Activated CD4-positive, alpha-beta memory T cell treated with anti-CD3 and anti-CD28 coated beads, Interleukin-2, amount 10 ng/mL, durations not matched to agents 7 days and 5 days (primary cell): ENCODE measurements around the gene IGFBP6. TPM values are rescaled to one million over a fixed set of nuclear protein-coding genes. Genes with fewer than 3 reads are reported as not detected.
"Not testable (repeated sequence)": the region's sequence is repeated elsewhere in the genome, so short reads cannot be mapped to it uniquely, and the experiment has no call there.

Experiments used
- CTCF ChIA-PET: fragments of 350-600 bp; sonication (Branson Sonifier 250); formaldehyde crosslinking; loops from one replicate; lab custom pipeline; 2021; ENCODE audit warnings: antibody characterized with exemption, inconsistent platforms; lab: Charles Lee
- POLR2A ChIA-PET: fragments of 350-600 bp; sonication (Branson Sonifier 250); formaldehyde crosslinking; loops from one replicate; lab custom pipeline; 2021; ENCODE audit warnings: antibody characterized with exemption; lab: Charles Lee
- DNase-seq: peaks from one replicate; pipeline ENCODE4 v3.0.0-alpha.2; 2020
- H3K27ac Mint-ChIP-seq: one replicate; pipeline ENCODE4 v1.8.0; 2021; ENCODE audit warnings: mild to moderate bottlenecking, mixed read lengths
- H3K27me3 Mint-ChIP-seq: one replicate; pipeline ENCODE4 v1.8.0; 2021; ENCODE audit warnings: mixed read lengths
- H3K36me3 Mint-ChIP-seq: one replicate; pipeline ENCODE4 v1.8.0; 2021; ENCODE audit warnings: low read depth, mixed read lengths
- H3K4me1 Mint-ChIP-seq: one replicate; pipeline ENCODE4 v1.8.0; 2021; ENCODE audit warnings: mixed read lengths
- H3K4me3 Mint-ChIP-seq: one replicate; pipeline ENCODE4 v1.8.0; 2021; ENCODE audit warnings: mild to moderate bottlenecking, mixed read lengths
- H3K9me3 Mint-ChIP-seq: one replicate; pipeline ENCODE4 v1.8.0; 2021; ENCODE audit warnings: mixed read lengths
- total RNA-seq, 2 experiments: library from RNA; stranded (reverse); gene quantifications; one replicate each; pipeline ENCODE4 v1.2.3, GENCODE V29; 2021

The IGFBP6 gene
- total RNA-seq, 2 experiments from 2014 or later = 0.38 to 1.2 TPM

DNA sequence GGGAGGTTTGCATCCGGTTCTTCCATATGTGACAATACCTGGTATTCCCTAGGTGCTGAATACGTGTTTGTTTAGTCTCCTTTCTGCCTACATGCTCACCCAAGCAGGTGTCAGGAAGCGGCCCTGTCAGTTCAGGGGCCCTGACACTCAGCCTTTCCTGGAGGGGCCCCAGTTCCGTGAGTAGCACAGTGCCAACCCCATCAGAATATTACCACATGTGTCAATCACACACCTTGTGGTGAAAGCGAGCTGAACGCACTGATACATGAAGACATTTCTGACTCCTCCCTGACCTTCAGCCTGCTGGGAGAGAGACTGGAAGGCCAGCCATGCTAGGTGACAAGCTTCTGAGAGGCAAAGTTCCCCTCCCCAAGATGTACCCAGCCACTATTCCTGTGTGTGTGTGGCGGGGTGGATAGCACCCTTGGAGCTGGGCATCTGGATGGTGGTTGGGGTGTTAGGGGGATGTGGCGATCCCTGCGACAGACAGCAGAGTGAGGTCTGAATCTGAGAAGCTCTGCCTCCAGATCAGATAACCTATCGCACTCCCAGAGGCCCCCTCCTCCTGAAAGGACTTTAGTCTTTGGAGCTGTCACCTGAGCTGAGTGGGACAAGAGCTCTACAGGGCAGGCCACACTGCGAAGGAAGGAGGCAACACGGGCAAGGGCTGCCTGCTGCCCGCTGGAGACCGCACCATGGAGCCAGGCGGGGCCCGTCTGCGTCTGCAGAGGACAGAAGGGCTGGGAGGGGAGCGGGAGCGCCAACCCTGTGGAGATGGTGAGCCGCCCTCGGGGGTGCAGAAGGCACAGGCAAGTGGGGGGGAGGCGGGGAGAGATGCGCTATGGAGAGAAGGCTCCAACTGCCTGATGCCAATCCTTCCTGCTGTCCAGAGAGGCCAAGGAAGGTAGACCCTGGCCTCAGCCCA lies 5.7 kb downstream of the IGFBP6 start, which contains the start of gene SOAT2:
SOAT2 (plus strand) TSS at position 604 of the 925 bp plus-strand sequence; CDS start at position 696, 92 bp downstream.
- peak within 1 kb of the TSS; percentile 8 for H3K4me3 Mint-ChIP-seq
- peak; percentile 64 for DNase-seq
- H3K36me3 Mint-ChIP-seq = no peaks in the 10 kb centered on the region
- ChIA-PET CTCF (interaction anchor here (0.7 to 10.6 kb wide), 20 partner anchors 10 to 318 kb away, joined by 3 to 236 read pairs (median 4); partner anchors contain the start of genes AAAS, PFDN5 and SPRYD3), POLR2A (interaction anchor here (0.8 to 3.1 kb wide), 18 partner anchors 8 to 276 kb away, joined by 3 to 27 read pairs (median 3); partner anchors contain the start of genes EIF4B and SPRYD3)
- H3K4me1 Mint-ChIP-seq = peaks cover 57% of the 10 kb centered on the region
- no peaks in the 10 kb centered on the region for H3K27me3 Mint-ChIP-seq
- no peaks in the 10 kb centered on the region for H3K9me3 Mint-ChIP-seq
- peak within 1 kb of the TSS; percentile 69 for H3K27ac Mint-ChIP-seq

DNA sequence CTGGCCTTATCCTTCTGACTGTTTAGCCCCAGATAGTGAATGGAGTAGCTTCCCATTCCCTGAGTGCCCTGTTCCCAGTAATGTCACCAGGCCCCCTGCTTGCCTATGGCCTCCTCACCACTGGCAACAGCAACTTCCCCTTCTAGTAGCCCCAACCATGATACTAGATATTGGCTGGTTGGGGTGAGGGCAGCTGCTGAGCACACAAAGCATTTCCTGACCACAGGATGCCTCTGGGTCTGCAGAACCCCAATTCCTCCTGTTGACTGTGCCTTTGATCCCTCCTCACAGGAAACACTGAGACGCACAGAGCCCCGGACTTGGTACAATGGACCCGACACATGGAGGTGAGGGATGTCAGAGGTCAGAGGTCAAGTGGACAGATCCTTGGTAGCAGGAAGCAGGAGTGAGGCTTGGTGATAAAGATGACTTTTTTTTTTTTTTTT lies 6.4 kb downstream of the IGFBP6 start:
- Mint-ChIP-seq H3K27me3 (no peaks in the 10 kb centered on the region), H3K36me3 (no peaks in the 10 kb centered on the region), H3K4me3 (no peak overlapping the region), H3K27ac (peak overlapping the region; percentile 61), H3K9me3 (no peaks in the 10 kb centered on the region), H3K4me1 (peaks cover 50% of the 10 kb centered on the region)
- DNase-seq = peak; percentile 54
- ChIA-PET POLR2A (interaction anchor here (0.8 to 3.1 kb wide), 10 partner anchors 10 to 116 kb away, joined by 3 to 27 read pairs (median 4); partner anchors contain the start of genes EIF4B and SPRYD3), CTCF (interaction anchor here (0.7 to 10.6 kb wide), 12 partner anchors 11 to 1772 kb away, joined by 3 to 236 read pairs (median 6); partner anchors contain the start of genes AAAS and SPRYD3)

DNA sequence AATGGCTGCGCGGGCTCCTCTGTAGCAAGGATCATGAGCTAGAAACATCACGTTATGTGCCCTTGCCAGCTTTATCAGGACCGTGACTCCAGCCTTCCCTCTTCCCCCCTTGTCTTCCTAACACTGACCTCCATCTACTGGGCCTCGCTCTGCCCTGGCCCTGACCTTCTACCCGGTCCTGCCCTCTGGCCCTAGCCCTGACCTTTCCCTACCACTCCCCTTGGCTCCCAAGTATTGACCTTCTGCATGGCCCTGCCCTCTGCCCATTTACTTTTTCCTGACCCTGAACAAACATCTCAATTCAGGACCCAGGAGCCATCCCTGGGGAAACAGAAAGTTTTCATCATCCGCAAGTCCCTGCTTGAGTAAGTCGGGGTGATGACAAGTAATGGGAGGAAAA lies 7.8 kb downstream of the IGFBP6 start:
- peaks cover 43% of the 10 kb centered on the region for H3K4me1 Mint-ChIP-seq
- no peak overlapping the region for H3K4me3 Mint-ChIP-seq
- CTCF ChIA-PET = interaction anchor here (0.7 to 10.6 kb wide), 3 partner anchors 10 to 572 kb away, joined by 3 to 236 read pairs (median 3); no protein-coding TSS in a partner anchor
- no peak for DNase-seq
- POLR2A ChIA-PET = no interaction called here
- no peak overlapping the region for H3K27ac Mint-ChIP-seq
- no peaks in the 10 kb centered on the region for H3K27me3 Mint-ChIP-seq
- no peaks in the 10 kb centered on the region for H3K36me3 Mint-ChIP-seq
- H3K9me3 Mint-ChIP-seq = no peaks in the 10 kb centered on the region

DNA sequence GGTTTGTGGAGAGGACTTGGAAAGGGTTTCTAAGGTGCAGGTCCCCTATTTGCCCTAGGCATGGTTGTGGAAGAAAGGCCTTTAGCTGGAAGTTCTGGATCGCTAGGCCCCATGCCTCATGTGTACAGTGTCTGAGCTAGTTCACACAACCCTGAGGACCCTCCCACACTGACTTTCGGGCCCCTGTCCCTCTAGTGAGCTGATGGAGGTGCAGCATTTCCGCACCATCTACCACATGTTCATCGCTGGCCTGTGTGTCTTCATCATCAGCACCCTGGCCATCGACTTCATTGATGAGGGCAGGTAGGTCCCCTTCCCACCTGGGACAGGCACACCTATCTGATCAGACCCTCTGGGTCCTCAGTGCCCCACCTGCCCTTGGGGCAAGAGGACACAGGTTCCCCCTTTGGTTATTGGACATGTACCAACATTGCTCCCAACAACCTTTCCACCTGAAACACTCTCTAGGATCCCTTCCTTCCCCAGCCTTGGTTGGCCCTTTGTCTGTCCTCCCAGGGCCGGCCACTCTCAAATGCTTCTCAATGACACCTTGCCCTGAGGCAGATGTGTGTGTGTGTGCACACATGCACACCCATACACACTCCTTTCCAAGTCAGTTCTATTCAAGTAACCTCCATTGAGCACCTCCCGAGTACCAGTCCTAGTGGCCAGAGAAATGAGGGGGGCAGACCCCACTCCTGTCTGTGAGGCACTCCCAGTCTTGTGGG lies 8.4 kb downstream of the IGFBP6 start:
- DNase-seq = no peak
- no peak overlapping the region for H3K27ac Mint-ChIP-seq
- no peaks in the 10 kb centered on the region for H3K27me3 Mint-ChIP-seq
- POLR2A ChIA-PET = no interaction called here
- CTCF ChIA-PET = no interaction called here
- H3K36me3 Mint-ChIP-seq = no peaks in the 10 kb centered on the region
- H3K4me3 Mint-ChIP-seq = no peak overlapping the region
- peaks cover 38% of the 10 kb centered on the region for H3K4me1 Mint-ChIP-seq
- no peaks in the 10 kb centered on the region for H3K9me3 Mint-ChIP-seq

DNA sequence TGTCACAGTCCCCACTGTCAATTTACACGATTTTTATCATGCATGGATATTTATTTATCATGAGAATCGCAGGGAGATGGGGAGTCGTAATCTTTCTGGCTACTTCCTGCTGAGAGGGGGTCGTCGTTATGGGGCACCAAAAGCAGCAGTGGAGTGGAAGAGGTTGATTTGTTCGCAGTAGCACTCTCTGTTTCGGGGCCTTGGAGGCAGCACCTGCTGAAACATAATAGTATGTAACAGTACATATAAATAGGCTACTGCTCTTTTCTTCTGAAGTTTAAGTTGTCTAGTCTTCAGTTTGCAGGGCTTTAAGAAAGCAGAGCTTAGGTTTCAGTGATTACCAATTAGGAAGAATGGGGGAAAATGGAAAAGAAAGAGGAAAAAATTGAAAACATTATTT lies 9.7 kb downstream of the IGFBP6 start:
- Mint-ChIP-seq H3K9me3 (no peaks in the 10 kb centered on the region), H3K27me3 (no peaks in the 10 kb centered on the region), H3K4me3 (no peak overlapping the region), H3K36me3 (no peaks in the 10 kb centered on the region), H3K4me1 (peaks cover 31% of the 10 kb centered on the region), H3K27ac (no peak overlapping the region)
- CTCF ChIA-PET = no interaction called here
- no peak for DNase-seq
- POLR2A ChIA-PET = no interaction called here

DNA sequence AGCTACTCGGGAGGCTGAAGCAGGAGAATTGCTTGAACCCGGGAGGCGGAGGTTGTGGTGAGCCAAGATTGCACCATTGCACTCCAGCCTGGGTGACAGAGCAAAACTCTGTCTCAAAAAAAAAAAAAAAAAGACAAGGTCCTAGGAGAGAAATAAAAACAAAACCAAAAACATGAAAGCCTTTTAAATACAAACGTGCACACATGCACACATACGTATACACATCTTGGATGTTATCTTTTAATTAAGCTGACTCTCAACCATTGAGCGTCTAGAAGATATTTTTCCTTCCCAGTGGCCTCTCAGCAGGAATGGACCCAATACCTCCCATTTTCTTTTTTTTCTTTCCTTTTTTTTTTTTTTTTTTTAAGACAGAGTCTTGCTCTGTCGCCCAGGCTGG lies 15.0 kb downstream of the IGFBP6 start:
- DNase-seq, H3K27ac Mint-ChIP-seq, H3K36me3 Mint-ChIP-seq, H3K4me3 Mint-ChIP-seq, H3K4me1 Mint-ChIP-seq, H3K9me3 Mint-ChIP-seq, H3K27me3 Mint-ChIP-seq: not testable (repeated sequence)
- POLR2A ChIA-PET = interaction anchor here (0.6 kb wide), 1 partner anchor 545 kb away, joined by 3 read pairs; no protein-coding TSS in a partner anchor
- CTCF ChIA-PET = interaction anchor here (1.2 kb wide), 1 partner anchor 156 kb away, joined by 6 read pairs; the partner anchor contains the start of gene ESPL1

DNA sequence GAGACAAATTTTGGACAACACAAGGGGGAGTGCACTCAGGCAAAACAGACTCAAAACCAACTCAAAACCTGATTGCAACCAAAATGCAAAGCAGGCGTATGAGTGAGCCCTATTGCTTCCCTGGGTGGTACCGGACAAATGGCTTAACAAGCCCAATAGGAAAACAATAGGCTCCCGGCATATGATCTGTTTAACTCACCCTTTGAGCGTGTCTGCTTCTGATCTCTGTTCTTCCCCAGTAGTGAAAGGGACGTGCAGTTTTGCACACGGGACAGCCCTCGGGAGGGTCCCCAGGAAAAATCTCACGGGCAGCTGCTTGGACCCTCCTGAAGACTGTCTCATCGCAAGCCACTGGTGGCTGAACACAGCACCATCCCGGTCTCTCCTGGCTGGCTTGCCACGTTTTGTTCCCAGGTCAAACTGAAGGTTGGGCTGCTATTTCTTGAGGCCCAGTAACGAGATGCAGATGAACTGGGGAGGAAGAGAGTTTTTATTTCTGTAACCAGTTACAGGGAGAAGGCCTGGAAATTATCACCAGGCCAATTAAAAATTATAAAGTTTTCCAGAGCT lies 15.8 kb downstream of the IGFBP6 start:
- H3K4me1 Mint-ChIP-seq = no peaks in the 10 kb centered on the region
- ChIA-PET POLR2A (no interaction called here), CTCF (interaction anchor here (1.2 kb wide), 1 partner anchor 155 kb away, joined by 6 read pairs; the partner anchor contains the start of gene ESPL1)
- no peak overlapping the region for H3K4me3 Mint-ChIP-seq
- H3K27ac Mint-ChIP-seq = no peak overlapping the region
- no peaks in the 10 kb centered on the region for H3K27me3 Mint-ChIP-seq
- no peaks in the 10 kb centered on the region for H3K9me3 Mint-ChIP-seq
- no peak for DNase-seq
- no peaks in the 10 kb centered on the region for H3K36me3 Mint-ChIP-seq

DNA sequence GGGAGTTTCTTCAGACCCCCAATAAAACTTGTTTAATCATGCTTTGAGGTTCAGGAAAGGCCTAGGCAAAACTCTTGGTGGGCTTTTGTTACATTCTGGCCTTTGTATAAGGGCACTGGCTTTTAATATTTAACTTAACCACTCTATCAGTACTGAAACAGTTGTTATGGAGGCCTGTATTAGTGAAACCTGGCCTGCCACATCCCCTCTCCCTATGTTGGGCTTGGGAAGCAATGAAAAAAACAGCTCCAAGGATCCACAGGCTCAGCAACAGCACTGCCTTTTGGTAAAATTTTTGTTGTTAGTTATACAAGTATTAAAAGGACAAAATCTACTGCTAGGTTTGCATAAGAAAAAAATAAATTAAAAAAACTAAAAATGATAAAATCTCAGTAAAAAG lies 16.5 kb downstream of the IGFBP6 start:
- H3K36me3 Mint-ChIP-seq = no peaks in the 10 kb centered on the region
- POLR2A ChIA-PET = no interaction called here
- H3K4me3 Mint-ChIP-seq = no peak overlapping the region
- no peak overlapping the region for H3K27ac Mint-ChIP-seq
- no peaks in the 10 kb centered on the region for H3K9me3 Mint-ChIP-seq
- H3K4me1 Mint-ChIP-seq = no peaks in the 10 kb centered on the region
- no peak for DNase-seq
- CTCF ChIA-PET = no interaction called here
- H3K27me3 Mint-ChIP-seq = no peaks in the 10 kb centered on the region

DNA sequence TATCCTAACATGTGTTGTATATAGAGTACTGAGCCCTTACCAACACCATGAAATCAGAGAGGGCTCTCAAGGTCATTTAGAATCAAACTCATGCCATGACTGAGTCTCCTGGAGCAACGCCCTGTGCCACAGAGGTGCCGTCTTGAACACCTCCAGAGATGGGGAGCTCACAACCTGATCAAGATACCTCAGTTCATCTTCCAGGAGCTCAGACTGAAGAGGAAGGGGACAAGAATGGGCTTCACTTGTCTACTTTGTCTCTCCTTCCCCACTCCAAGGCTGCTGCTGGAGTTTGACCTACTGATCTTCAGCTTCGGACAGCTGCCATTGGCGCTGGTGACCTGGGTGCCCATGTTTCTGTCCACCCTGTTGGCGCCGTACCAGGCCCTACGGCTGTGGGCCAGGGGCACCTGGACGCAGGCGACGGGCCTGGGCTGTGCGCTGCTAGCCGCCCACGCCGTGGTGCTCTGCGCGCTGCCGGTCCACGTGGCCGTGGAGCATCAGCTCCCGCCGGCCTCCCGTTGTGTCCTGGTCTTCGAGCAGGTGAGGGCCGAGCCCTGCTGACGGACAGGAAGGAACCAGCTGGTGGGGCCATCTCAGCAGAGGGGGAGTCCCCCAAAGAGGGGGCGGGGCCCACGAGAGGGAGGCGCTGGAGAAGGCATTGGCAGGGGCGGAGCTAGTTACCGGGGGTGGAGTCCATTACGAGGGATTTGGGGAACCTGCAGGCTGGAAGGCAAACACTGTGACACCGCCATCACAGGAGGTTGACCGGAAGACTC lies 17.8 kb downstream of the IGFBP6 start:
- Mint-ChIP-seq H3K27me3 (no peaks in the 10 kb centered on the region), H3K36me3 (no peaks in the 10 kb centered on the region), H3K4me1 (no peaks in the 10 kb centered on the region), H3K4me3 (no peak overlapping the region), H3K9me3 (no peaks in the 10 kb centered on the region), H3K27ac (no peak overlapping the region)
- POLR2A ChIA-PET = no interaction called here
- no peak for DNase-seq
- CTCF ChIA-PET = interaction anchor here (0.6 to 1.2 kb wide), 2 partner anchors 10 to 16 kb away, joined by 3 to 4 read pairs; no protein-coding TSS in a partner anchor

DNA sequence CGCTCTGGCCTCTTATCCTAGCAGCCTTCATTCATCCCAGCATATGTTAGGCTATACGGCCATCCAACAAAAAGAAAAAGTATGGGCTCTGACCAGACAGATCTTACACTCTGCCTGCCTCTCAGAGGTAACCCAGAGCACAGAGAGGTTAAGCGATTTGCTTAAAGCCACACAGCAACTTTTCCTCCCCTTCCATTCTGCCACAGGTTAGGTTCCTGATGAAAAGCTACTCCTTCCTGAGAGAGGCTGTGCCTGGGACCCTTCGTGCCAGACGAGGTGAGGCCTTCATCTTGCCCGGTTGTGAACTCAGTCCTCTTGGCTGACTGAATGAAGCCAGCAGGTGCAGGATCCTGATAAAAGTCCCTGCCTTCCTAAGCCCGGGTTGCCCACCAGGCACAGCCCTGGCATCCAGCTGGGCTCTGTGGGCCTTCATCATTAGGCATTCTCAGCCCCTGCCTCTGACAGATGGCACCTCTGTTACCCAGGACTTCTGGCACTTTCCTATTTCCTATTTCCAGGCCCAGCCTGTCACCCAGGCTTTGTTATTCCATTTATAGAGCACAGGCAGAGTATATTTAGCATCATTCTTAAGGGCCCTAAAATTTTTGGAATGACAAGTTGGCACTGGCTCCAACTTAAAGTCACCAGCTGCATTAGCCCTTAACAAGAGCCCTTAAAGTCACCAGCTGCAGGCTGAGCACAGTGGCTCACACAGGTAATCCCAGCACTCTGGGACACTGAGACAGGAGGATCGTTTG lies 18.6 kb downstream of the IGFBP6 start:
- H3K27ac Mint-ChIP-seq = no peak overlapping the region
- H3K4me3 Mint-ChIP-seq = no peak overlapping the region
- H3K27me3 Mint-ChIP-seq = no peaks in the 10 kb centered on the region
- POLR2A ChIA-PET = no interaction called here
- no peaks in the 10 kb centered on the region for H3K9me3 Mint-ChIP-seq
- DNase-seq = no peak
- CTCF ChIA-PET = interaction anchor here (1.2 kb wide), 1 partner anchor 17 kb away, joined by 4 read pairs; no protein-coding TSS in a partner anchor
- no peaks in the 10 kb centered on the region for H3K36me3 Mint-ChIP-seq
- no peaks in the 10 kb centered on the region for H3K4me1 Mint-ChIP-seq

DNA sequence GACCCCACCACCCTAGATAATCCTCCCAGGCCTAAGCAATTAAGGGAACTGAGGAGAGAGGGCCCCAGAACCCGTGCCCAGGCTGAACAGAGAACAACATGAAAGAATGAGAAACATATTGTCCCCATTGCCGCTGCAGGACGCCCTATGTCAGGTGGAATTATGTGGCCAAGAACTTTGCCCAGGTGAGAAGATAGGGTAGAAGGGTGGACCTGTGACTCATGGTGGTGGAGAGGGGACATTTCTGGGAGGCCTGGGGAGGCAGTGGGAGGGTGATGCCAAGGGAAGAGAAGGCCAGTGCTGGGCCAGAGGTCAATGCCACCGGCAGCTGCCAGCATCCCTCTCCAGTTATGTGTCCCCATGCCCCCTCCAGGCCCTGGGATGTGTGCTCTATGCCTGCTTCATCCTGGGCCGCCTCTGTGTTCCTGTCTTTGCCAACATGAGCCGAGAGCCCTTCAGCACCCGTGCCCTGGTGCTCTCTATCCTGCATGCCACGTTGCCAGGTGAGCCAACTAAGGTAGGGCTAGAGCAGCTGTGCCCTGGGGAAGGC lies 21.4 kb downstream of the IGFBP6 start:
- no peak for DNase-seq
- no peaks in the 10 kb centered on the region for H3K9me3 Mint-ChIP-seq
- no peaks in the 10 kb centered on the region for H3K4me1 Mint-ChIP-seq
- H3K36me3 Mint-ChIP-seq = no peaks in the 10 kb centered on the region
- H3K27ac Mint-ChIP-seq = no peak overlapping the region
- no peak overlapping the region for H3K4me3 Mint-ChIP-seq
- ChIA-PET CTCF (interaction anchor here (0.6 kb wide), 1 partner anchor 47 kb away, joined by 3 read pairs; no protein-coding TSS in a partner anchor), POLR2A (no interaction called here)
- no peaks in the 10 kb centered on the region for H3K27me3 Mint-ChIP-seq
